ENCODE results near the gene GRHL1.

DNA sequence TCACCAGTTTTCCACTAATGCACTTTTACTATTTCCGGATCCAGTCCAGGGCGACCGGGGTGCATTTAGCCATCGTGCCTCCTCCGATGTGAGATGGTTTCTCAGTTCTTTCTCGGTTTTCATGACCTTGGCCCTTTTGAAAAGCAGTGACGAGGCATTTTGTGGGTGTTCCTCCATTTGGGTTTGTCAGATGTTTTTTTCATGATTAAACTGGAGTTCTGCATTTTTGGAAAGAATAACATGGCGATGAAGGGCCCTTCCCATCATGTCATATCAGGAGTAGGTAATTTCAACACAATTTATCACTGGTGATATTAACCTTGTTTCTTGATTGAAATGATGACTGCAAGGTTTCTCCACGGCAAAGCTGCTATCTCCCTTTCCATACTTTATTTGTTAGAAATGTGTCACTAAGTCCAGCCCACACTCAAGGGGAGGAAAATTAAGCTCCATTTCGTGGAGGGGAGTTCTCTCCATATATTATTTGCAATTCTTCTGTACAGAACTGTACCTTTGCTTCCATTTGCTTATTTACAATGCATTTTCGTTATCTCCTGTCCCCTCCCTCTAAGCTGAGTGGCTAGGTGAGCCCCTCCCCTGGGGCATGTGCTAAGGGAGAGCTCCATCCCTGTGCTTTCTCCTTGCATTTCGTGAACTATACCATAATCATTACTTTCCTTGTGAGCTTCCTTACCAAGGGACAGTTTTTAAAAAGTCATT, 83.0 kb downstream of the GRHL1 start:
- TF ChIP-seq GATA2 (IDR thresholded peaks at IDR 0.05; ENCODE audit: low read depth, low read length) (no peak), GATA3 (IDR thresholded peaks at IDR 0.05; ENCODE audit: low read depth, low read length) (no peak)
